Thoracic aorta (tissue), 2 donors: ENCODE data around the gene PRXL2B. TPM values are rescaled to one million over a fixed set of nuclear protein-coding genes. Genes with fewer than 3 reads are reported as not detected.
A peak's percentile ranks its signal among the peaks of the same experiment; 100 is the strongest.
"Not testable (repeated sequence)": the region's sequence is repeated elsewhere in the genome, so short reads cannot be mapped to it uniquely, and the experiment has no call there.

ENCODE experiments used
- ATAC-seq: fragments of 150-250 bp; one replicate; pipeline ENCODE4 v1.8.0; 2017; ENCODE audit warnings: low read depth; ENCODE audit not compliant: insufficient number of reproducible peaks, low FRiP score
- DNase-seq: peaks from one replicate; pipeline ENCODE4 v3.0.0-alpha.2; 2020; ENCODE audit warnings: low spot score
- H3K27ac ChIP-seq, 2 donors: fragments of 200-600 bp; sonication (generic); 1 replicate in 1 of 2; 2 replicates in 1 of 2; pipeline ENCODE4 v1.5.1; 2016; ENCODE audit warnings: mild to moderate bottlenecking in 2 of 2, moderate library complexity in 2 of 2
- H3K27me3 ChIP-seq: fragments of 200-600 bp; sonication (generic); replicated peaks from 2 replicates; pipeline ENCODE4 v1.6.0; 2016; ENCODE audit warnings: mild to moderate bottlenecking; ENCODE audit not compliant: insufficient read depth
- H3K36me3 ChIP-seq: fragments of 200-600 bp; sonication (generic); one replicate; pipeline ENCODE4 v1.5.1; 2016
- H3K4me1 ChIP-seq, 2 donors: fragments of 200-600 bp; sonication (generic); 1 replicate in 1 of 2; 2 replicates in 1 of 2; pipeline versions ENCODE4 v1.5.1 to v1.6.0; 2016; ENCODE audit warnings: low read depth in 2 of 2, mild to moderate bottlenecking in 1 of 2; ENCODE audit not compliant: control insufficient read depth in 1 of 2
- H3K4me3 ChIP-seq: fragments of 200-600 bp; sonication (generic); 2 replicates; pipeline ENCODE4 v1.5.1; 2016; ENCODE audit warnings: mild to moderate bottlenecking
- H3K9me3 ChIP-seq: fragments of 200-600 bp; sonication (generic); 2 replicates; pipeline ENCODE4 v1.5.1; 2016
- total RNA-seq, 2 donors: library from RNA; depleted of rRNA; stranded (reverse); fragments of >200 nt; gene quantifications; one replicate each; pipeline versions ENCODE4 v1.1.0 to v1.2.3, GENCODE V29; 2016
- TF ChIP-seq, protein P1 (sequence below): fragments of 200-600 bp; sonication (generic); IDR thresholded peaks from one replicate; pipeline ENCODE4 v1.5.1; 2019; ENCODE audit warnings: antibody characterized with exemption

The PRXL2B gene
- total RNA-seq, 2 donors from 2014 or later: 8.3 to 15.2 TPM

DNA sequence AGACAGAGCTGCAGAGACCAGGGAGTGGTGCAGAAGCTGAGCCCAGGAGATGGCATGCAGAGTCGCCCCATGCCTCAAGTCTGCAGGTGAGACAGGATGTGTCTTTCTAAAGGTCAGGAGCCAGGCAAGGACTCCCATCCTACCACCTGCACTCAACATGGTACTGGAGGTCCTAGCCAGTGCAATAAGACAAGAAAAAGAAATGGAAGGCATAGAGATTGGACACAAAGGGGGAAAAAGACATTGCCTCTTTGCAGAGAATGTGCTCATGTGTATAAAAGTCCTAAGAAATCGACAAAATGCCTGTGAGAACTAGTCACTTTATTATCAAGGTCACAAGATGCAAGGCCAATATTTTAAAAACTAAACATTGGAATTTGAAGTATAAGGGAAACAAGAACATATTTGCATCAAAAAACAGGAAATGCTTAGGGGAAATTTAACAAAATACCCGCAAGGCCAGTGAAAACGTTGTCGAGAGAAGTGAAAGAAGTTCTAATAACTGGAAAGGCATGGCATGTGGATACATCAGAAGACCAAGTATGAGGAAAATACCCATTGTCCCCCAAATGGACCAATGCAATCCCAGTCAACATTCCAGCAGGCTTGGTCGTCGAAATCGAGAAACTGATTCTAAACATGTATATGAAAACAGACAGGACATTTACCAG is 13.2 kb upstream of the PRXL2B start:
- H3K4me1 ChIP-seq: no peaks in the 10 kb centered on the region
- H3K9me3 ChIP-seq: peaks cover 5% of the 10 kb centered on the region
- H3K27ac ChIP-seq: no peak overlapping the region
- DNase-seq (no peak), ATAC-seq (no peak)
- H3K36me3 ChIP-seq: no peaks in the 10 kb centered on the region
- H3K4me3 ChIP-seq: no peak overlapping the region
- H3K27me3 ChIP-seq: no peaks in the 10 kb centered on the region
- TF ChIP-seq, protein P1, sequence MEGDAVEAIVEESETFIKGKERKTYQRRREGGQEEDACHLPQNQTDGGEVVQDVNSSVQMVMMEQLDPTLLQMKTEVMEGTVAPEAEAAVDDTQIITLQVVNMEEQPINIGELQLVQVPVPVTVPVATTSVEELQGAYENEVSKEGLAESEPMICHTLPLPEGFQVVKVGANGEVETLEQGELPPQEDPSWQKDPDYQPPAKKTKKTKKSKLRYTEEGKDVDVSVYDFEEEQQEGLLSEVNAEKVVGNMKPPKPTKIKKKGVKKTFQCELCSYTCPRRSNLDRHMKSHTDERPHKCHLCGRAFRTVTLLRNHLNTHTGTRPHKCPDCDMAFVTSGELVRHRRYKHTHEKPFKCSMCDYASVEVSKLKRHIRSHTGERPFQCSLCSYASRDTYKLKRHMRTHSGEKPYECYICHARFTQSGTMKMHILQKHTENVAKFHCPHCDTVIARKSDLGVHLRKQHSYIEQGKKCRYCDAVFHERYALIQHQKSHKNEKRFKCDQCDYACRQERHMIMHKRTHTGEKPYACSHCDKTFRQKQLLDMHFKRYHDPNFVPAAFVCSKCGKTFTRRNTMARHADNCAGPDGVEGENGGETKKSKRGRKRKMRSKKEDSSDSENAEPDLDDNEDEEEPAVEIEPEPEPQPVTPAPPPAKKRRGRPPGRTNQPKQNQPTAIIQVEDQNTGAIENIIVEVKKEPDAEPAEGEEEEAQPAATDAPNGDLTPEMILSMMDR: no peak

DNA sequence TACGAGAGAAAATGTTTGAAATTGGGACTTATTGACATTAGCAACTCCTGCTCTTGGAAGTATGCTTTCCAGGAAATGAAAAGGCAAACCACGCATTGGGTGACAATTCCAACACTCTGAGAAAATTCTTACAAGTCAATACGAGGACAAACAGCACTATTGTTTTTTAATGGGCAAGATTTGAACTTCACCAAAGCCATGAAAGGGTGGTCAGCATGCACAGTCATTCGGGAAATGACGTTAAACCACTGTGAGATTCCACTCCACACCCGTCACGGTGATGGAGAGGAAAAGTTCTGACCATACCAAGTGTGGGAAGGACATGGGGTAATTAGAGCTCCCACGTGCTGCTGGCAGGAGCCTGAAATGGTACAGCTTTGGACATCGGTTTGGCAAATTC is 12.2 kb upstream of the PRXL2B start:
- Histone ChIP-seq H3K4me1 (no peaks in the 10 kb centered on the region), H3K27me3 (no peaks in the 10 kb centered on the region), H3K9me3 (peaks cover 5% of the 10 kb centered on the region), H3K4me3 (no peak overlapping the region), H3K27ac (no peak overlapping the region), H3K36me3 (no peaks in the 10 kb centered on the region)
- ATAC-seq (no peak), DNase-seq (no peak)
- TF ChIP-seq, protein P1: no peak

DNA sequence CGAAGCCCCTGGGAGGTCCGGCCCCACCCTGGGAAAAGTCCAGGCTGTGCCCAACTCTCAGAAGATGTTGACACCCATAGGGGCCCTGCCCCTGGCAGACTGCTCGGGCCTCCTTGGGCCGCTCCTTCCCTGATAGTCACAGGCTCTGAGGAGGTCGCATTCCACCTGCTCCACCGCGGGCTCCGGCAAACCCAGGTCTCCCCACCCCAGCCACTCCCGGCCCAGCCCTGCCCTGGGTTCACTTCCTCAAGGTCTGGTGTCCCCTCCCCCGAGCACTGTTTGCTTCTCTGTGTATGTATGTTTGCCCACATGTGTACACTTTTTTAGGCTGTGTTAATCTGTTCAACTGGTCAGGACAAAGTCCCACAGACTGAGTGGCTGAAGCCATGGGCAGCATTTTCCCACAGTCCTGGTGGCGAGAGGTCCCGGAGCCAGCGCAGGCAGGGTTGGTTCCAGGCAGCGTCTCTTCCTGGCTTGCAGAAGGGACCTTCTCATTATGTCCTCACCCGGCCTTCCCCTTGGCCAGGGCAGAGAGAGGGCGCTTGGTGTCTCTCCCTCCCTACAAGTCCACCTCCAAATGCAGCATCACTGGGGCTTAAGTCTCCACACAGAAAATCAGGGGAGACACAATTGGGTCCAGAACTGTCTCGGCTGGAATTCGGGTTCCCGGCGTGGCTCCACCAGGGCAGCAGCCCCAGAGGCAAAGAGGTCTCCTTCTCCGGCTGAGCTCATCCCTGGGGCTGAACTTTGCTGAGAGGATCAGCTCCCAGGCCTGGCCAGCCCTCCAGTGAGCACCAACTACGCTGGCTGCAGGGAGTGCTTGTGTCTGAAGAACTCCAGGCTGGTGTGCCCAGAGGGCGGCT is 10.5 kb upstream of the PRXL2B start:
- ATAC-seq: no peak

GRCh38 chr1:2577565-2578075 is 9.0 kb upstream of the PRXL2B start:
- ATAC-seq, H3K27me3 ChIP-seq: not testable (repeated sequence)
- peak overlapping the region in 1 of 2 donors; percentile 44 for H3K27ac ChIP-seq

More for the DNA sequence above, 10.5 kb upstream of the PRXL2B start:
- Histone ChIP-seq H3K36me3 (no peaks in the 10 kb centered on the region), H3K4me3 (no peak overlapping the region), H3K9me3 (peaks cover 5% of the 10 kb centered on the region), H3K27me3 (no peaks in the 10 kb centered on the region), H3K4me1 (no peaks in the 10 kb centered on the region), H3K27ac (no peak overlapping the region)
- DNase-seq: no peak
- TF ChIP-seq, protein P1: no peak

DNA sequence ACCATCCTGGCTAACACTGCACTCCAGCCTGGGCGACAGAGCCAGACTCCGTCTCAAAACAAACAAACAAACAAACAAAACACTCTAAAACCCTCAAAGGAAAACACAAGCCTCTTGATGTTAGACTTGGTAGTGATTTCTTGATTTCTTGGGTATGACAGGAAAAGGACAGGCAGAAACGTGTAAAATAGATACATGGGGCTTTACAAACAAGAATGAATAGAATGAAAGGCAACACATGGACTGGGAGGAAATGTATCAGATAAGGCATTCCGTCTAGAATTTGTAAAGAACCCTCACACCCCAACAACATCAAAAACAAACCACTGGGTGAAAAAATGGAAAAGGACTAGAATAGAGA is 7.8 kb upstream of the PRXL2B start:
- Histone ChIP-seq H3K36me3 (no peaks in the 10 kb centered on the region), H3K27ac (peak overlapping the region in 1 of 2 donors; percentile 44), H3K4me3 (no peak overlapping the region), H3K27me3 (no peaks in the 10 kb centered on the region), H3K4me1 (no peaks in the 10 kb centered on the region), H3K9me3 (no peaks in the 10 kb centered on the region)
- TF ChIP-seq, protein P1: no peak
- ATAC-seq: no peak
- no peak for DNase-seq

More at GRCh38 chr1:2577565-2578075, 9.0 kb upstream of the PRXL2B start:
- H3K9me3 ChIP-seq, DNase-seq, H3K36me3 ChIP-seq, H3K4me1 ChIP-seq: not testable (repeated sequence)
- H3K4me3 ChIP-seq: peak overlapping the region; percentile 43
